ENCODE results near the gene KCNK4. TPM values are rescaled to one million over a fixed set of nuclear protein-coding genes. Genes with fewer than 3 reads are reported as not detected.

Gene KCNK4
- total and polyA plus RNA-seq, 2 of the 13 experiments (the other 11 are each of a cell fraction or from before 2014, with no cell fraction given) = not detected

- TF ChIP-seq, protein P1, sequence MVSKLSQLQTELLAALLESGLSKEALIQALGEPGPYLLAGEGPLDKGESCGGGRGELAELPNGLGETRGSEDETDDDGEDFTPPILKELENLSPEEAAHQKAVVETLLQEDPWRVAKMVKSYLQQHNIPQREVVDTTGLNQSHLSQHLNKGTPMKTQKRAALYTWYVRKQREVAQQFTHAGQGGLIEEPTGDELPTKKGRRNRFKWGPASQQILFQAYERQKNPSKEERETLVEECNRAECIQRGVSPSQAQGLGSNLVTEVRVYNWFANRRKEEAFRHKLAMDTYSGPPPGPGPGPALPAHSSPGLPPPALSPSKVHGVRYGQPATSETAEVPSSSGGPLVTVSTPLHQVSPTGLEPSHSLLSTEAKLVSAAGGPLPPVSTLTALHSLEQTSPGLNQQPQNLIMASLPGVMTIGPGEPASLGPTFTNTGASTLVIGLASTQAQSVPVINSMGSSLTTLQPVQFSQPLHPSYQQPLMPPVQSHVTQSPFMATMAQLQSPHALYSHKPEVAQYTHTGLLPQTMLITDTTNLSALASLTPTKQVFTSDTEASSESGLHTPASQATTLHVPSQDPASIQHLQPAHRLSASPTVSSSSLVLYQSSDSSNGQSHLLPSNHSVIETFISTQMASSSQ (IDR thresholded peaks at IDR 0.05; ENCODE audit: low read depth) = no peak
- TF ChIP-seq, protein P1 (CRISPR knock-in tag; IDR thresholded peaks at IDR 0.05; ENCODE audit: borderline replicate concordance) = no peak
- TF ChIP-seq ZFYVE20 (CRISPR knock-in tag; IDR thresholded peaks at IDR 0.05; ENCODE audit: borderline replicate concordance, low read depth) = no peak
- TF ChIP-seq HINFP (CRISPR knock-in tag; IDR thresholded peaks at IDR 0.05; ENCODE audit: low read depth) = no peak; the same call in 1 of the 2 replicates
- TF ChIP-seq ZNF83 (CRISPR knock-in tag; IDR thresholded peaks at IDR 0.05; ENCODE audit: borderline replicate concordance) = no peak
- TF ChIP-seq, protein P2, sequence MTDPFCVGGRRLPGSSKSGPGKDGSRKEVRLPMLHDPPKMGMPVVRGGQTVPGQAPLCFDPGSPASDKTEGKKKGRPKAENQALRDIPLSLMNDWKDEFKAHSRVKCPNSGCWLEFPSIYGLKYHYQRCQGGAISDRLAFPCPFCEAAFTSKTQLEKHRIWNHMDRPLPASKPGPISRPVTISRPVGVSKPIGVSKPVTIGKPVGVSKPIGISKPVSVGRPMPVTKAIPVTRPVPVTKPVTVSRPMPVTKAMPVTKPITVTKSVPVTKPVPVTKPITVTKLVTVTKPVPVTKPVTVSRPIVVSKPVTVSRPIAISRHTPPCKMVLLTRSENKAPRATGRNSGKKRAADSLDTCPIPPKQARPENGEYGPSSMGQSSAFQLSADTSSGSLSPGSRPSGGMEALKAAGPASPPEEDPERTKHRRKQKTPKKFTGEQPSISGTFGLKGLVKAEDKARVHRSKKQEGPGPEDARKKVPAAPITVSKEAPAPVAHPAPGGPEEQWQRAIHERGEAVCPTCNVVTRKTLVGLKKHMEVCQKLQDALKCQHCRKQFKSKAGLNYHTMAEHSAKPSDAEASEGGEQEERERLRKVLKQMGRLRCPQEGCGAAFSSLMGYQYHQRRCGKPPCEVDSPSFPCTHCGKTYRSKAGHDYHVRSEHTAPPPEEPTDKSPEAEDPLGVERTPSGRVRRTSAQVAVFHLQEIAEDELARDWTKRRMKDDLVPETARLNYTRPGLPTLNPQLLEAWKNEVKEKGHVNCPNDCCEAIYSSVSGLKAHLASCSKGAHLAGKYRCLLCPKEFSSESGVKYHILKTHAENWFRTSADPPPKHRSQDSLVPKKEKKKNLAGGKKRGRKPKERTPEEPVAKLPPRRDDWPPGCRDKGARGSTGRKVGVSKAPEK (CRISPR knock-in tag; IDR thresholded peaks at IDR 0.05; ENCODE audit: borderline replicate concordance) = no peak
- no peak for TF ChIP-seq ZNF282 (IDR thresholded peaks at IDR 0.05; ENCODE audit: partially characterized antibody)
- TF ChIP-seq FUBP1 (CRISPR knock-in tag; IDR thresholded peaks at IDR 0.05; ENCODE audit: borderline replicate concordance) = 0 out of 2 replicates have a peak, but pooled peaks have one; percentile 48
- TF ChIP-seq ZSCAN20 (CRISPR knock-in tag; IDR thresholded peaks at IDR 0.05; ENCODE audit: borderline replicate concordance) = 0 out of 2 replicates have a peak, but pooled peaks have one; percentile 46
- TF ChIP-seq ASH2L (IDR thresholded peaks at IDR 0.05; ENCODE audit: insufficient read length, low read depth, low read length) = peak; percentile 63
Observed at GRCh38 chr11:64304316-64305072, 13.4 kb downstream of the KCNK4 start (continued).

Measured in HepG2 (cell line).